GM19438 (cell line): ENCODE results near the gene HOXB9.

Experiments
- ATAC-seq: cut with Tn5 transposase; IDR thresholded peaks from one replicate; pipeline ENCODE4 v1.9.1; 2021; ENCODE audit warnings: low read depth; ENCODE audit not compliant: unreplicated experiment

HOXB9 gene

GRCh38 chr17:48639982-48640857 is 14.1 kb upstream of the HOXB9 start:
- no peak for ATAC-seq

GRCh38 chr17:48639136-48639535 is 13.0 kb upstream of the HOXB9 start:
- no peak for ATAC-seq

- ATAC-seq: no peak
Measured at GRCh38 chr17:48637323-48638260, 11.4 kb upstream of the HOXB9 start.

GRCh38 chr17:48636177-48637018 is 10.2 kb upstream of the HOXB9 start:
- no peak for ATAC-seq

GRCh38 chr17:48634493-48635208 is 8.5 kb upstream of the HOXB9 start:
- no peak for ATAC-seq

- no peak for ATAC-seq
Measured at GRCh38 chr17:48633266-48633677, 7.1 kb upstream of the HOXB9 start.

GRCh38 chr17:48632579-48633265 is 6.6 kb upstream of the HOXB9 start:
- ATAC-seq: no peak

- ATAC-seq: no peak
Measured at GRCh38 chr17:48631693-48632578, 5.8 kb upstream of the HOXB9 start.

GRCh38 chr17:48630925-48631692 is 5.0 kb upstream of the HOXB9 start:
- no peak for ATAC-seq

- no peak for ATAC-seq
Measured at GRCh38 chr17:48630009-48630924, 4.1 kb upstream of the HOXB9 start.

- ATAC-seq: no peak
Measured at GRCh38 chr17:48629411-48629759, 3.2 kb upstream of the HOXB9 start.

GRCh38 chr17:48628649-48629410 is 2.7 kb upstream of the HOXB9 start:
- no peak for ATAC-seq

- no peak for ATAC-seq
Measured at GRCh38 chr17:48627623-48628521, 1.7 kb upstream of the HOXB9 start.

- ATAC-seq: no peak
Measured at GRCh38 chr17:48627118-48627597, 1.0 kb upstream of the HOXB9 start.
